H1 (cell line): Measurements from ENCODE around the gene ASCL2. TPM values are rescaled to one million over a fixed set of nuclear protein-coding genes. Genes with fewer than 3 reads are reported as not detected.

Experiments used
- RNF2 ChIP-seq: fragments of 200-900, 300-1000 bp; sonication (generic); IDR thresholded peaks from 2 replicates; pipeline ENCODE4 v1.7.1; 2016; ENCODE audit warnings: borderline replicate concordance, low read depth, mild to moderate bottlenecking, antibody characterized with exemption, low read length; ENCODE audit not compliant: poor library complexity, severe bottlenecking; ENCODE audit errors: missing control alignments
- polyA plus RNA-seq, 7 experiments: library from polyadenylated mRNA; depleted of rRNA in 3 of 7; stranded (reverse) in 5 of 7; unstranded in 2 of 7; fragments of >200 nt in 5 of 7; fragments of 200-250 nt in 2 of 7; gene quantifications; 1 replicate in 5 of 7; 2 replicates in 1 of 7; 4 replicates in 1 of 7; pipeline versions ENCODE4 v1.2.1 to v1.2.3, GENCODE V29; 2011 to 2013; ENCODE audit warnings: missing spikeins in 2 of 7, mixed read lengths in 2 of 7
- total RNA-seq: library from RNA; stranded (reverse); fragmentation: NEBNext Ultra II Directional; extraction: Animal tissue kit (Norgen Biotek cat#: 25700); gene quantifications from 2 replicates; pipeline ENCODE4 v1.2.1, GENCODE V29; 2021
- TF ChIP-seq, protein P1 (sequence below): fragments of 300-600 bp; sonication (generic); IDR thresholded peaks from 2 replicates; pipeline ENCODE4 v1.7.1; 2012; ENCODE audit warnings: low read length, moderate library complexity, mild to moderate bottlenecking, inconsistent platforms; ENCODE audit not compliant: insufficient replicate concordance

ASCL2 gene
- total and polyA plus RNA-seq, 2 of the 8 experiments (the other 6 are each of a cell fraction or from before 2014, with no cell fraction given): 0.51 to 0.56 TPM

DNA sequence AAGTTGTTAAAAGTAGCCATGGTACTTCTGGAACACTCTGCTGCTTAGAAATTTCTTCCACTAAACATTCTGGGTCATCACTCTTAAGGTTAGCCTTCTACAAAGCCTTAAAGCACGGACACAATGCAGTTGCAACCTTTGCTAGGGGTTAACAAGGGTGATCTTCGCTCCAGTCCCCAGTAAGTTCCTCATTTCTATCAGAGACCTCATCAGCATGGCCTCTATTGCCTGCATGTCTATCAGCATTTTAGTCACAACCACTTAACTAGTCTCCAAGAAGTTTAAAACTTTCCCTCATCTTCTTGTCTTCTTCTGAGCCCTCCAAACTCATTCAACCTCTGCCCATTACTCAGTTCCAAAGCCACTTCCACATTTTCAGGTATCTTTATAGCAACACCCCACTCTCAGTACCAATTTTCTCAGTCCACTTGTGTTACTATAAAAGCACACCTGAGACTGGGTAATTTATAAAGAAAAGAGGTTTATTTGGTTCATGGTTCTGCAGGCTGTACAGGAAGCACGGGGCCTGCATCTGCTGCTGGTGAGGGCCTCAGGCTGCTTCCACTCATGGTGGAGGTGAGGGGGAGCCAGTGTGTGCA is 50.1 kb downstream of the ASCL2 start (continued):
- TF ChIP-seq, protein P1, sequence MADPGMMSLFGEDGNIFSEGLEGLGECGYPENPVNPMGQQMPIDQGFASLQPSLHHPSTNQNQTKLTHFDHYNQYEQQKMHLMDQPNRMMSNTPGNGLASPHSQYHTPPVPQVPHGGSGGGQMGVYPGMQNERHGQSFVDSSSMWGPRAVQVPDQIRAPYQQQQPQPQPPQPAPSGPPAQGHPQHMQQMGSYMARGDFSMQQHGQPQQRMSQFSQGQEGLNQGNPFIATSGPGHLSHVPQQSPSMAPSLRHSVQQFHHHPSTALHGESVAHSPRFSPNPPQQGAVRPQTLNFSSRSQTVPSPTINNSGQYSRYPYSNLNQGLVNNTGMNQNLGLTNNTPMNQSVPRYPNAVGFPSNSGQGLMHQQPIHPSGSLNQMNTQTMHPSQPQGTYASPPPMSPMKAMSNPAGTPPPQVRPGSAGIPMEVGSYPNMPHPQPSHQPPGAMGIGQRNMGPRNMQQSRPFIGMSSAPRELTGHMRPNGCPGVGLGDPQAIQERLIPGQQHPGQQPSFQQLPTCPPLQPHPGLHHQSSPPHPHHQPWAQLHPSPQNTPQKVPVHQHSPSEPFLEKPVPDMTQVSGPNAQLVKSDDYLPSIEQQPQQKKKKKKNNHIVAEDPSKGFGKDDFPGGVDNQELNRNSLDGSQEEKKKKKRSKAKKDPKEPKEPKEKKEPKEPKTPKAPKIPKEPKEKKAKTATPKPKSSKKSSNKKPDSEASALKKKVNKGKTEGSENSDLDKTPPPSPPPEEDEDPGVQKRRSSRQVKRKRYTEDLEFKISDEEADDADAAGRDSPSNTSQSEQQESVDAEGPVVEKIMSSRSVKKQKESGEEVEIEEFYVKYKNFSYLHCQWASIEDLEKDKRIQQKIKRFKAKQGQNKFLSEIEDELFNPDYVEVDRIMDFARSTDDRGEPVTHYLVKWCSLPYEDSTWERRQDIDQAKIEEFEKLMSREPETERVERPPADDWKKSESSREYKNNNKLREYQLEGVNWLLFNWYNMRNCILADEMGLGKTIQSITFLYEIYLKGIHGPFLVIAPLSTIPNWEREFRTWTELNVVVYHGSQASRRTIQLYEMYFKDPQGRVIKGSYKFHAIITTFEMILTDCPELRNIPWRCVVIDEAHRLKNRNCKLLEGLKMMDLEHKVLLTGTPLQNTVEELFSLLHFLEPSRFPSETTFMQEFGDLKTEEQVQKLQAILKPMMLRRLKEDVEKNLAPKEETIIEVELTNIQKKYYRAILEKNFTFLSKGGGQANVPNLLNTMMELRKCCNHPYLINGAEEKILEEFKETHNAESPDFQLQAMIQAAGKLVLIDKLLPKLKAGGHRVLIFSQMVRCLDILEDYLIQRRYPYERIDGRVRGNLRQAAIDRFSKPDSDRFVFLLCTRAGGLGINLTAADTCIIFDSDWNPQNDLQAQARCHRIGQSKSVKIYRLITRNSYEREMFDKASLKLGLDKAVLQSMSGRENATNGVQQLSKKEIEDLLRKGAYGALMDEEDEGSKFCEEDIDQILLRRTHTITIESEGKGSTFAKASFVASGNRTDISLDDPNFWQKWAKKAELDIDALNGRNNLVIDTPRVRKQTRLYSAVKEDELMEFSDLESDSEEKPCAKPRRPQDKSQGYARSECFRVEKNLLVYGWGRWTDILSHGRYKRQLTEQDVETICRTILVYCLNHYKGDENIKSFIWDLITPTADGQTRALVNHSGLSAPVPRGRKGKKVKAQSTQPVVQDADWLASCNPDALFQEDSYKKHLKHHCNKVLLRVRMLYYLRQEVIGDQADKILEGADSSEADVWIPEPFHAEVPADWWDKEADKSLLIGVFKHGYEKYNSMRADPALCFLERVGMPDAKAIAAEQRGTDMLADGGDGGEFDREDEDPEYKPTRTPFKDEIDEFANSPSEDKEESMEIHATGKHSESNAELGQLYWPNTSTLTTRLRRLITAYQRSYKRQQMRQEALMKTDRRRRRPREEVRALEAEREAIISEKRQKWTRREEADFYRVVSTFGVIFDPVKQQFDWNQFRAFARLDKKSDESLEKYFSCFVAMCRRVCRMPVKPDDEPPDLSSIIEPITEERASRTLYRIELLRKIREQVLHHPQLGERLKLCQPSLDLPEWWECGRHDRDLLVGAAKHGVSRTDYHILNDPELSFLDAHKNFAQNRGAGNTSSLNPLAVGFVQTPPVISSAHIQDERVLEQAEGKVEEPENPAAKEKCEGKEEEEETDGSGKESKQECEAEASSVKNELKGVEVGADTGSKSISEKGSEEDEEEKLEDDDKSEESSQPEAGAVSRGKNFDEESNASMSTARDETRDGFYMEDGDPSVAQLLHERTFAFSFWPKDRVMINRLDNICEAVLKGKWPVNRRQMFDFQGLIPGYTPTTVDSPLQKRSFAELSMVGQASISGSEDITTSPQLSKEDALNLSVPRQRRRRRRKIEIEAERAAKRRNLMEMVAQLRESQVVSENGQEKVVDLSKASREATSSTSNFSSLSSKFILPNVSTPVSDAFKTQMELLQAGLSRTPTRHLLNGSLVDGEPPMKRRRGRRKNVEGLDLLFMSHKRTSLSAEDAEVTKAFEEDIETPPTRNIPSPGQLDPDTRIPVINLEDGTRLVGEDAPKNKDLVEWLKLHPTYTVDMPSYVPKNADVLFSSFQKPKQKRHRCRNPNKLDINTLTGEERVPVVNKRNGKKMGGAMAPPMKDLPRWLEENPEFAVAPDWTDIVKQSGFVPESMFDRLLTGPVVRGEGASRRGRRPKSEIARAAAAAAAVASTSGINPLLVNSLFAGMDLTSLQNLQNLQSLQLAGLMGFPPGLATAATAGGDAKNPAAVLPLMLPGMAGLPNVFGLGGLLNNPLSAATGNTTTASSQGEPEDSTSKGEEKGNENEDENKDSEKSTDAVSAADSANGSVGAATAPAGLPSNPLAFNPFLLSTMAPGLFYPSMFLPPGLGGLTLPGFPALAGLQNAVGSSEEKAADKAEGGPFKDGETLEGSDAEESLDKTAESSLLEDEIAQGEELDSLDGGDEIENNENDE: no peak
- TF ChIP-seq RNF2: no peak
